KMS-11 (cell line): Measurements from ENCODE around the gene HOXD8.

Experiments
- H2AFZ ChIP-seq: fragments of 200-600 bp; sonication (generic); 2 replicates; pipeline ENCODE4 v1.6.1; 2016; ENCODE audit warnings: antibody characterized with exemption, mixed run types, low read depth
- H3K27ac ChIP-seq: fragments of 200-600 bp; sonication (generic); 2 replicates; pipeline ENCODE4 v1.6.1; 2016; ENCODE audit warnings: mild to moderate bottlenecking, mixed run types
- H3K27me3 ChIP-seq: fragments of 200-600 bp; sonication (generic); 2 replicates; pipeline ENCODE4 v1.6.1; 2017; ENCODE audit warnings: mild to moderate bottlenecking, low read depth, mixed run types, moderate library complexity; ENCODE audit not compliant: insufficient read depth
- H3K36me3 ChIP-seq: fragments of 200-600 bp; sonication (generic); 2 replicates; pipeline ENCODE4 v1.6.1; 2017; ENCODE audit warnings: mild to moderate bottlenecking, mixed run types; ENCODE audit not compliant: insufficient read depth
- H3K4me1 ChIP-seq: fragments of 200-600 bp; sonication (generic); 2 replicates; pipeline ENCODE4 v1.6.1; 2016; ENCODE audit warnings: mild to moderate bottlenecking, low read depth, mixed run types; ENCODE audit not compliant: poor library complexity, severe bottlenecking
- H3K4me2 ChIP-seq: fragments of 200-600 bp; sonication (generic); 2 replicates; pipeline ENCODE4 v1.7.0; 2016; ENCODE audit warnings: mild to moderate bottlenecking, mixed run types
- H3K4me3 ChIP-seq: fragments of 200-600 bp; sonication (generic); IDR thresholded peaks from 2 replicates; pipeline ENCODE4 v1.6.1; 2017; ENCODE audit warnings: low read depth, low read length, mixed read lengths; ENCODE audit not compliant: insufficient read depth
- H3K79me2 ChIP-seq: fragments of 200-600 bp; sonication (generic); 2 replicates; pipeline ENCODE4 v1.6.1; 2016; ENCODE audit warnings: low read depth, mixed run types; ENCODE audit not compliant: insufficient read depth
- H3K9ac ChIP-seq: fragments of 200-600 bp; sonication (generic); 2 replicates; pipeline ENCODE4 v1.6.1; 2016; ENCODE audit warnings: mild to moderate bottlenecking, mixed run types
- H4K20me1 ChIP-seq: fragments of 200-600 bp; sonication (generic); 2 replicates; pipeline ENCODE4 v1.6.1; 2016; ENCODE audit warnings: mild to moderate bottlenecking, mixed run types; ENCODE audit not compliant: insufficient read depth
- TF ChIP-seq, protein P1 (sequence below): fragments of 200-600 bp; sonication (generic); conservative IDR thresholded peaks from 2 replicates; pipeline ENCODE4 v1.6.1; 2017; ENCODE audit warnings: low read depth, mild to moderate bottlenecking, antibody characterized with exemption, low read length, moderate library complexity, mixed read lengths

Gene HOXD8

DNA sequence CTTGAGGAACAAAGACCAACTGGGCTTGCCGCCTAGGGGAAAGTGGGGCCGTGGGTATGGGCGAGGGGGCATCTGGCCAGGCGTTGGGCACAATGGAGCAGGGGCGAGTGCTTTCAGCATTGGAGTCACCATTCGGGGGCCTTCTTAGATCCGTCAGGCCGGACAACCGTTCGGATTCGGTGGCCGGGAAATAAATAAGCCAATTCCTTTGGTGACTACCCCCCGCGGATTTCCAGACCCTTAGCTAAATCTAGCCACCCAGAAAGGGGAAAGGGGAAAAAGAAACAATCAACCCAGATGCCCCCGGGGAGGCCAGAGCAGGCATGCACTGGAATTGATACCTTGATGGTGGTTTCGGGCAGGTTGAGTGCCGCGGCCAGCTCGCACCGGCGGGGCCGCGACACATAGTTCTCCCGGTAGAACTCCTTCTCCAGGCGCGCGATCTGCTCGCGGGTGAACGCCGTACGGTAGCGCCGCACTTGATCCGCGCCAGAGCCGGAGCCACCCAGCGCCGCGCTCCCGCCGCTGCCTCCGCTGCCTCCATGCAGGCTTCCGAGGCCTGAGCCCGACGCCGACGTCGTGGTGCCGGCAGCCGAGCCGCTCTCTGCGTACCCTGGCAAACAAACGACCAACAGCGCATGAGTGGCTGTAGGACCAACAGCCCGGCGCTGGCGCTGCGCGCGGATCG, 47.5 kb upstream of the HOXD8 start:
- TF ChIP-seq, protein P1, sequence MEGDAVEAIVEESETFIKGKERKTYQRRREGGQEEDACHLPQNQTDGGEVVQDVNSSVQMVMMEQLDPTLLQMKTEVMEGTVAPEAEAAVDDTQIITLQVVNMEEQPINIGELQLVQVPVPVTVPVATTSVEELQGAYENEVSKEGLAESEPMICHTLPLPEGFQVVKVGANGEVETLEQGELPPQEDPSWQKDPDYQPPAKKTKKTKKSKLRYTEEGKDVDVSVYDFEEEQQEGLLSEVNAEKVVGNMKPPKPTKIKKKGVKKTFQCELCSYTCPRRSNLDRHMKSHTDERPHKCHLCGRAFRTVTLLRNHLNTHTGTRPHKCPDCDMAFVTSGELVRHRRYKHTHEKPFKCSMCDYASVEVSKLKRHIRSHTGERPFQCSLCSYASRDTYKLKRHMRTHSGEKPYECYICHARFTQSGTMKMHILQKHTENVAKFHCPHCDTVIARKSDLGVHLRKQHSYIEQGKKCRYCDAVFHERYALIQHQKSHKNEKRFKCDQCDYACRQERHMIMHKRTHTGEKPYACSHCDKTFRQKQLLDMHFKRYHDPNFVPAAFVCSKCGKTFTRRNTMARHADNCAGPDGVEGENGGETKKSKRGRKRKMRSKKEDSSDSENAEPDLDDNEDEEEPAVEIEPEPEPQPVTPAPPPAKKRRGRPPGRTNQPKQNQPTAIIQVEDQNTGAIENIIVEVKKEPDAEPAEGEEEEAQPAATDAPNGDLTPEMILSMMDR: no peak

DNA sequence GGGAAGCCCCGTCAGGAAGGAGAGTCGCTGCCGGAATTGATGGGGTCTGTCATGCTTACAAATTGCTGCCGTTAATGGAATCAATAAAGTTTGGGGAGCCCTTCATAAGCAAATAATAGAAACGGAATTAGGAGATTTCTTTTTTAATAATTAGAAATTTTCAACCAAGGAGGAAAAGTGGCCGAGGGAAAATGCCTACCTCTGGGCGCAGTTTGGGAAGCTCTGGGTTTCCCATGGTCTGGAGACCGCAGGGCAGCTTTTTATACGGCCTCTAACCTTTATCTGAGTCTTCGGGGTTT, 47.0 kb upstream of the HOXD8 start:
- Histone ChIP-seq H3K27ac (no peak overlapping the region), H4K20me1 (no peaks in the 10 kb centered on the region), H3K4me1 (no peaks in the 10 kb centered on the region), H3K9ac (no peak overlapping the region), H3K36me3 (no peaks in the 10 kb centered on the region), H3K4me2 (no peak overlapping the region), H3K79me2 (no peaks in the 10 kb centered on the region), H3K4me3 (no peak overlapping the region), H2AFZ (no peak overlapping the region), H3K27me3 (no peaks in the 10 kb centered on the region)
- TF ChIP-seq, protein P1: no peak

More for the DNA sequence above, 47.5 kb upstream of the HOXD8 start:
- Histone ChIP-seq H3K4me2 (no peak overlapping the region), H3K9ac (no peak overlapping the region), H3K4me1 (no peaks in the 10 kb centered on the region), H2AFZ (no peak overlapping the region), H3K36me3 (no peaks in the 10 kb centered on the region), H3K4me3 (no peak overlapping the region), H3K27ac (no peak overlapping the region), H4K20me1 (no peaks in the 10 kb centered on the region), H3K79me2 (no peaks in the 10 kb centered on the region), H3K27me3 (no peaks in the 10 kb centered on the region)

DNA sequence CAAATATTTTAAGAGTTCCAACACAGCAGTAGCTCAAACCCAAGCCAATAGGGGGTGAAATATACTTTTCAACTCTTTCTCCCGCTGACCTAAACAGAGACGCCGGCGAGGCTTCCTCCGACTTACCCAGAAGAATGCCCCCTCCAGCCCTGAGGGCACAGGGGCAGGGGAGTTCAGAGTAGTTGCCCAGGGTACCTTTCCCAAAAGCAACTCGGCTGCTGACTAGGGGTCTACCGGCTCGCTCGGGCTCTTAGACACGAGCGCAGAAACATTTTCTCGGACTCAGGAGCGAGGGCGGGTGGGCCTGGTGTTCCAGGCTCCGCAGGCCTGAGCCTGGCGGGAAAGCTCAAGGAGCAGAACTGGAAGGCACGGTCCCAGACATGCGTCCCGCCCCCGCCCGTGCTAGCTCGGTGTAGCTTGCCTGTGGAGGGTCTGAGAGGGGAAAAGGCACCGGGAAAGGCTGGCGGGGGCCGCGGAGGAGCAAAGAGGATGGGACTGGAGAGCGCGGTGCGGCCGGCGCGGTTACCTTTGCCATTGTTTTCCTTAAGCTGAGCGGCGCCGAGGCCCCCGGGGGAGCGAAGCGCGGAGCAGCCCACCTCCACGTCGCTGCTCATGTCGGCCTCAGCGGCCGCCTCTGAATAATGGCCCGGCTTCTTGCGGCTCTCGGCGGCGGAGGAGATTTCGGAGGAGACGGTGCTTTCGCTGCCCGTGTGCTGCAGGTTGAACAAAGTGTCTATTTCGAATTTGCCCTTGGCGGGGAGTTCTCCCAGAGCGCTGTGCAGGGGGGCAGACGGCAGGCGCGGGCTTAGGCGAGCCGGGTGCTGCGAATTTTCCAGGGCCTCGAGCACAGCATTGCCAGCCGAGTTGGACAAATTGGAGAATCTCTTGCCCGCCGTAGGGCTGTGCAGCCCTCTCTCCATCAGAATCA, 46.4 kb upstream of the HOXD8 start:
- no peaks in the 10 kb centered on the region for H3K27me3 ChIP-seq
- H3K4me3 ChIP-seq: no peak overlapping the region
- H2AFZ ChIP-seq: no peak overlapping the region

DNA sequence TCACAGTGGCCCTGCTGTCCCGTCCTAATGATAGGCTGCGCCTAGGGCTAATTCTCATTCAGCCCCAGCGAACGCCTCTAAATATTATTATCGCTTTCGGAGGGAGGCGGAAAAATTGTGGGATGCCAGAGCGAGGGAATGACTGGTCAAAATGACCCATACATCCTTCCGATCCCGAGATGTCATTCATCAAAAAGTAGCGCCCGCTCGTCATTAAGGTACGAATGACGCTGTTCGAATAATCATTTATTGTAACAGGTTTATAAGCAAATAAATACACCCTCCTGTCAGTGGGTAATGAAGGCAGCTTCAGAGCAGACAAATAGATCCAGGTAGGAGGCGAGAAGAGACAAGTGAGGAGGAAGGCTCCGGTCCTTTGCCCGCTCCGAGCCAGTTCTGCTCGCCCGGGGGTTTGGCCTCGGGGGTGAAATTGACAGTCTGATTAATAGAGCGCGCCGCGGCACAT, 45.7 kb upstream of the HOXD8 start, which contains the start of gene EVX2:
TSS of gene EVX2 (minus strand) at position 167 of the 466 bp plus-strand sequence. CDS start 186 bp downstream, outside the sequence.
- Histone ChIP-seq H3K36me3 (no peaks in the 10 kb centered on the region), H3K27ac (no peak within 1 kb of the TSS), H3K4me3 (no peak within 1 kb of the TSS), H3K4me2 (no peak within 1 kb of the TSS), H3K9ac (no peak within 1 kb of the TSS), H2AFZ (no peak within 1 kb of the TSS), H3K4me1 (no peaks in the 10 kb centered on the region), H3K79me2 (no peaks in the 10 kb centered on the region), H4K20me1 (no peaks in the 10 kb centered on the region), H3K27me3 (no peaks in the 10 kb centered on the region)
- TF ChIP-seq, protein P1: no peak

More for the DNA sequence above, 46.4 kb upstream of the HOXD8 start:
- Histone ChIP-seq H3K4me1 (no peaks in the 10 kb centered on the region), H3K27ac (no peak overlapping the region), H3K4me2 (no peak overlapping the region), H3K79me2 (no peaks in the 10 kb centered on the region), H3K36me3 (no peaks in the 10 kb centered on the region), H3K9ac (no peak overlapping the region), H4K20me1 (no peaks in the 10 kb centered on the region)
- TF ChIP-seq, protein P1: no peak
